ENCODE data around the gene SLC9A7.

SLC9A7 gene

DNA sequence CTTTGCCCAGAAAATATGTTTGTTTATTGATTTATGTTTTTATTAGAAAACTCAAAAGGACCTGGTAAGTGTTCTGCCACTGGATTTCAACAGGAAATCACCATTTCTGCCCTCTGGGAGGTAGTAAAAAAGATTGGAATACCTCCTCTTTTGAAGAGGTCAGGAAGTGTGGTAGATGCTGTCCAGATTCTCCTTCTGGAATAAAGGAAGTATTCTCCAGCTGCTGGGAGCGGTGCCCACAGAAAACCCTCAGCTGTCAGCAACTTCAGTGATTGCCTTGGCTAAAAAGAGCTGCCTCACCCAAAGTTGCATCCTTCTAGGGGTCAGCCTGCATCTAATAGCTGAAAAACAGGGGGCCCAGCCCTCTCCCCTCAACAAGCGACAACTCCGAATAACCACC lies 199.9 kb downstream of the SLC9A7 start:
- H3K4me1 ChIP-seq (ENCODE audit: control insufficient read depth, insufficient read depth, low read length) = no peaks in the 10 kb centered on the region
- TF ChIP-seq SP7 (tag by site-specific recombination; IDR thresholded peaks at IDR 0.05) = no peak
- TF ChIP-seq ZNF558 (tag by site-specific recombination; IDR thresholded peaks at IDR 0.05) = no peak
- TF ChIP-seq, protein P1, sequence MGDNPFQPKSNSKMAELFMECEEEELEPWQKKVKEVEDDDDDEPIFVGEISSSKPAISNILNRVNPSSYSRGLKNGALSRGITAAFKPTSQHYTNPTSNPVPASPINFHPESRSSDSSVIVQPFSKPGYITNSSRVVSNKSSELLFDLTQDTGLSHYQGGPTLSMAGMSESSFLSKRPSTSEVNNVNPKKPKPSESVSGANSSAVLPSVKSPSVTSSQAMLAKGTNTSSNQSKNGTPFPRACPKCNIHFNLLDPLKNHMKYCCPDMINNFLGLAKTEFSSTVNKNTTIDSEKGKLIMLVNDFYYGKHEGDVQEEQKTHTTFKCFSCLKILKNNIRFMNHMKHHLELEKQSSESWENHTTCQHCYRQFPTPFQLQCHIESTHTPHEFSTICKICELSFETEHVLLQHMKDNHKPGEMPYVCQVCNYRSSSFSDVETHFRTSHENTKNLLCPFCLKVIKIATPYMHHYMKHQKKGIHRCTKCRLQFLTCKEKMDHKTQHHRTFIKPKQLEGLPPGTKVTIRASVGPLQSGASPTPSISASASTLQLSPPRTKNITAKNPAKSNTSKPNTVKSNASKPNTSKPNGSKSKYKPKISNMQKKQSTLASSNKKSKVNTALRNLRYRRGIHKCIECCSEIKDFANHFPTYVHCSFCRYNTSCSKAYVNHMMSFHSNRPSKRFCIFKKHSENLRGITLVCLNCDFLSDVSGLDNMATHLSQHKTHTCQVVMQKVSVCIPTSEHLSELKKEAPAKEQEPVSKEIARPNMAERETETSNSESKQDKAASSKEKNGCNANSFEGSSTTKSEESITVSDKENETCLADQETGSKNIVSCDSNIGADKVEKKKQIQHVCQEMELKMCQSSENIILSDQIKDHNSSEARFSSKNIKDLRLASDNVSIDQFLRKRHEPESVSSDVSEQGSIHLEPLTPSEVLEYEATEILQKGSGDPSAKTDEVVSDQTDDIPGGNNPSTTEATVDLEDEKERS (tag by site-specific recombination; IDR thresholded peaks at IDR 0.05) = no peak
- TF ChIP-seq BCL11A (tag by site-specific recombination; IDR thresholded peaks at IDR 0.05; ENCODE audit: low read depth) = no peak
- H3K9me3 ChIP-seq (ENCODE audit: control insufficient read depth, insufficient read depth, low read depth, low read length) = no peaks in the 10 kb centered on the region
- H3K27ac ChIP-seq (ENCODE audit: extremely low read depth, low read depth, low read length) = no peak overlapping the region
- no peaks in the 10 kb centered on the region for H3K36me3 ChIP-seq (ENCODE audit: control insufficient read depth in 2 of 2, insufficient read depth in 1 of 2, low read length in 2 of 2)
- POLR2A ChIA-PET = no interaction called here
- CTCF ChIA-PET = interaction anchor here (0.9 kb wide), 1 partner anchor 14 kb away, joined by 3 read pairs; no protein-coding TSS in a partner anchor
- no peak overlapping the region for H3K4me3 ChIP-seq (ENCODE audit: low read depth, low read length)

DNA sequence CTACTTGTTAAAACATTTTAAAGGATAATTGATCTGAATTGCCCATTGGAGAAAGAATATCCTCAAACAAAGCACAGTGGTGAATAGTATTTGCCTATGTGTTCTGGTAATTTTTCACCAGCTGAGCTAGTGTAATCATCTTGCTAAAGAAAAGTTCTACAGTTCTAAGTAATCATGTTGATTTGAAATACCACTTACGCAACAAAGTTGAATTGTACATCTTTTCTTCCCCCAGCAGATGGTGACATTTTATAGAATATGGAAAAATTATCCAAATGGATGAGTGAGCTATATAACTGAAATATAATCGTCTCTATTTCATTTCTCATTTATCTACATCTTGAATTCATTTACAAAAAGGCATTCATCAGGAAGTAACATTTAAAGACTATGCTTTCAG lies 204.0 kb downstream of the SLC9A7 start:
- Histone ChIP-seq H3K4me1 (ENCODE audit: control insufficient read depth, insufficient read depth, low read length) (no peaks in the 10 kb centered on the region), H3K27ac (ENCODE audit: extremely low read depth, low read depth, low read length) (no peak overlapping the region), H3K36me3 (ENCODE audit: control insufficient read depth in 2 of 2, insufficient read depth in 1 of 2, low read length in 2 of 2) (no peaks in the 10 kb centered on the region), H3K4me3 (ENCODE audit: low read depth, low read length) (no peak overlapping the region), H3K9me3 (ENCODE audit: control insufficient read depth, insufficient read depth, low read depth, low read length) (no peaks in the 10 kb centered on the region)
- CTCF ChIA-PET = interaction anchor here (0.7 to 2.0 kb wide), 12 partner anchors 21 to 1062 kb away, joined by 3 to 10 read pairs (median 4); no protein-coding TSS in a partner anchor
- TF ChIP-seq ZNF654 (tag by site-specific recombination; IDR thresholded peaks at IDR 0.05; ENCODE audit: low read depth) (peak; percentile 62), KLF9 (tag by site-specific recombination; IDR thresholded peaks at IDR 0.05; ENCODE audit: low read depth) (no peak)
- POLR2A ChIA-PET = interaction anchor here (0.7 kb wide), 1 partner anchor 60 kb away, joined by 4 read pairs; no protein-coding TSS in a partner anchor

DNA sequence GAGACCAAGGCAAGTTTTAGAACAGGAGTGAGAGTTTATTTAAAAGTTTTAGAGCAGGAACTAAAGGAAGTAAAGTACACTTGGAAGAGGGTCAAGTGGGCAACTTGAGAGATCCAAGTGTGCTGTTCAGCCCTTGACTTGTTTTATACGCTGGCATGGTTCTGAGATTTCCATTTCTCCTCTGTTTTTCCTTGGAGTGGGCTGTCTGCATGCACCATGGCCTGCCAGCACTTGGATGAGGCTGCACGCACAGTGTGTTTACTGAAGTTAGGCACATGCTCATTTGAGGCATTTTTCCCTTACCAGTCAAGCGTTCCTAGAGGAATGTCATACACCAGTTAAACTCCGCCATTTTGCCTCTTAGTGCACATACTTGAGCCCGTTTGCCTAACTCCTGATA lies 205.0 kb downstream of the SLC9A7 start:
- no peak for TF ChIP-seq ZNF426 (tag by site-specific recombination; IDR thresholded peaks at IDR 0.05)
- TF ChIP-seq, protein P2, sequence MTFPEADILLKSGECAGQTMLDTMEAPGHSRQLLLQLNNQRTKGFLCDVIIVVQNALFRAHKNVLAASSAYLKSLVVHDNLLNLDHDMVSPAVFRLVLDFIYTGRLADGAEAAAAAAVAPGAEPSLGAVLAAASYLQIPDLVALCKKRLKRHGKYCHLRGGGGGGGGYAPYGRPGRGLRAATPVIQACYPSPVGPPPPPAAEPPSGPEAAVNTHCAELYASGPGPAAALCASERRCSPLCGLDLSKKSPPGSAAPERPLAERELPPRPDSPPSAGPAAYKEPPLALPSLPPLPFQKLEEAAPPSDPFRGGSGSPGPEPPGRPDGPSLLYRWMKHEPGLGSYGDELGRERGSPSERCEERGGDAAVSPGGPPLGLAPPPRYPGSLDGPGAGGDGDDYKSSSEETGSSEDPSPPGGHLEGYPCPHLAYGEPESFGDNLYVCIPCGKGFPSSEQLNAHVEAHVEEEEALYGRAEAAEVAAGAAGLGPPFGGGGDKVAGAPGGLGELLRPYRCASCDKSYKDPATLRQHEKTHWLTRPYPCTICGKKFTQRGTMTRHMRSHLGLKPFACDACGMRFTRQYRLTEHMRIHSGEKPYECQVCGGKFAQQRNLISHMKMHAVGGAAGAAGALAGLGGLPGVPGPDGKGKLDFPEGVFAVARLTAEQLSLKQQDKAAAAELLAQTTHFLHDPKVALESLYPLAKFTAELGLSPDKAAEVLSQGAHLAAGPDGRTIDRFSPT (tag by site-specific recombination; IDR thresholded peaks at IDR 0.05) = no peak
- no peak for TF ChIP-seq ZNF776 (tag by site-specific recombination; IDR thresholded peaks at IDR 0.05; ENCODE audit: borderline replicate concordance)
- TF ChIP-seq ZNF830 (tag by site-specific recombination; IDR thresholded peaks at IDR 0.05; ENCODE audit: low read depth) = no peak
- TF ChIP-seq ZFP3 (tag by site-specific recombination; IDR thresholded peaks at IDR 0.05; ENCODE audit: low read depth) = no peak
- TF ChIP-seq, protein P3, sequence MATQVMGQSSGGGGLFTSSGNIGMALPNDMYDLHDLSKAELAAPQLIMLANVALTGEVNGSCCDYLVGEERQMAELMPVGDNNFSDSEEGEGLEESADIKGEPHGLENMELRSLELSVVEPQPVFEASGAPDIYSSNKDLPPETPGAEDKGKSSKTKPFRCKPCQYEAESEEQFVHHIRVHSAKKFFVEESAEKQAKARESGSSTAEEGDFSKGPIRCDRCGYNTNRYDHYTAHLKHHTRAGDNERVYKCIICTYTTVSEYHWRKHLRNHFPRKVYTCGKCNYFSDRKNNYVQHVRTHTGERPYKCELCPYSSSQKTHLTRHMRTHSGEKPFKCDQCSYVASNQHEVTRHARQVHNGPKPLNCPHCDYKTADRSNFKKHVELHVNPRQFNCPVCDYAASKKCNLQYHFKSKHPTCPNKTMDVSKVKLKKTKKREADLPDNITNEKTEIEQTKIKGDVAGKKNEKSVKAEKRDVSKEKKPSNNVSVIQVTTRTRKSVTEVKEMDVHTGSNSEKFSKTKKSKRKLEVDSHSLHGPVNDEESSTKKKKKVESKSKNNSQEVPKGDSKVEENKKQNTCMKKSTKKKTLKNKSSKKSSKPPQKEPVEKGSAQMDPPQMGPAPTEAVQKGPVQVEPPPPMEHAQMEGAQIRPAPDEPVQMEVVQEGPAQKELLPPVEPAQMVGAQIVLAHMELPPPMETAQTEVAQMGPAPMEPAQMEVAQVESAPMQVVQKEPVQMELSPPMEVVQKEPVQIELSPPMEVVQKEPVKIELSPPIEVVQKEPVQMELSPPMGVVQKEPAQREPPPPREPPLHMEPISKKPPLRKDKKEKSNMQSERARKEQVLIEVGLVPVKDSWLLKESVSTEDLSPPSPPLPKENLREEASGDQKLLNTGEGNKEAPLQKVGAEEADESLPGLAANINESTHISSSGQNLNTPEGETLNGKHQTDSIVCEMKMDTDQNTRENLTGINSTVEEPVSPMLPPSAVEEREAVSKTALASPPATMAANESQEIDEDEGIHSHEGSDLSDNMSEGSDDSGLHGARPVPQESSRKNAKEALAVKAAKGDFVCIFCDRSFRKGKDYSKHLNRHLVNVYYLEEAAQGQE (tag by site-specific recombination; IDR thresholded peaks at IDR 0.05) = no peak
- TF ChIP-seq, protein P4, sequence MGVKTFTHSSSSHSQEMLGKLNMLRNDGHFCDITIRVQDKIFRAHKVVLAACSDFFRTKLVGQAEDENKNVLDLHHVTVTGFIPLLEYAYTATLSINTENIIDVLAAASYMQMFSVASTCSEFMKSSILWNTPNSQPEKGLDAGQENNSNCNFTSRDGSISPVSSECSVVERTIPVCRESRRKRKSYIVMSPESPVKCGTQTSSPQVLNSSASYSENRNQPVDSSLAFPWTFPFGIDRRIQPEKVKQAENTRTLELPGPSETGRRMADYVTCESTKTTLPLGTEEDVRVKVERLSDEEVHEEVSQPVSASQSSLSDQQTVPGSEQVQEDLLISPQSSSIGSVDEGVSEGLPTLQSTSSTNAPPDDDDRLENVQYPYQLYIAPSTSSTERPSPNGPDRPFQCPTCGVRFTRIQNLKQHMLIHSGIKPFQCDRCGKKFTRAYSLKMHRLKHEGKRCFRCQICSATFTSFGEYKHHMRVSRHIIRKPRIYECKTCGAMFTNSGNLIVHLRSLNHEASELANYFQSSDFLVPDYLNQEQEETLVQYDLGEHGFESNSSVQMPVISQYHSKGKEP (tag by site-specific recombination; IDR thresholded peaks at IDR 0.05) = no peak
- TF ChIP-seq ZNF571 (tag by site-specific recombination; IDR thresholded peaks at IDR 0.05) = no peak
- TF ChIP-seq, protein P5, sequence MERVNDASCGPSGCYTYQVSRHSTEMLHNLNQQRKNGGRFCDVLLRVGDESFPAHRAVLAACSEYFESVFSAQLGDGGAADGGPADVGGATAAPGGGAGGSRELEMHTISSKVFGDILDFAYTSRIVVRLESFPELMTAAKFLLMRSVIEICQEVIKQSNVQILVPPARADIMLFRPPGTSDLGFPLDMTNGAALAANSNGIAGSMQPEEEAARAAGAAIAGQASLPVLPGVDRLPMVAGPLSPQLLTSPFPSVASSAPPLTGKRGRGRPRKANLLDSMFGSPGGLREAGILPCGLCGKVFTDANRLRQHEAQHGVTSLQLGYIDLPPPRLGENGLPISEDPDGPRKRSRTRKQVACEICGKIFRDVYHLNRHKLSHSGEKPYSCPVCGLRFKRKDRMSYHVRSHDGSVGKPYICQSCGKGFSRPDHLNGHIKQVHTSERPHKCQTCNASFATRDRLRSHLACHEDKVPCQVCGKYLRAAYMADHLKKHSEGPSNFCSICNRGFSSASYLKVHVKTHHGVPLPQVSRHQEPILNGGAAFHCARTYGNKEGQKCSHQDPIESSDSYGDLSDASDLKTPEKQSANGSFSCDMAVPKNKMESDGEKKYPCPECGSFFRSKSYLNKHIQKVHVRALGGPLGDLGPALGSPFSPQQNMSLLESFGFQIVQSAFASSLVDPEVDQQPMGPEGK (tag by site-specific recombination; IDR thresholded peaks at IDR 0.05) = no peak
- H3K36me3 ChIP-seq (ENCODE audit: control insufficient read depth in 2 of 2, insufficient read depth in 1 of 2, low read length in 2 of 2) = peaks cover 0 to 2% of the 10 kb centered on the region in 2 experiments; a peak in 2 of 3 replicates
- CTCF ChIA-PET = interaction anchor here (1.1 to 2.0 kb wide), 6 partner anchors 22 to 540 kb away, joined by 3 to 10 read pairs (median 7); no protein-coding TSS in a partner anchor
- no peaks in the 10 kb centered on the region for H3K9me3 ChIP-seq (ENCODE audit: control insufficient read depth, insufficient read depth, low read depth, low read length)
- no peak overlapping the region for H3K4me3 ChIP-seq (ENCODE audit: low read depth, low read length)
- POLR2A ChIA-PET = no interaction called here
- H3K4me1 ChIP-seq (ENCODE audit: control insufficient read depth, insufficient read depth, low read length) = no peaks in the 10 kb centered on the region
- H3K27ac ChIP-seq (ENCODE audit: extremely low read depth, low read depth, low read length) = no peak overlapping the region
